K562 (cell line): ENCODE results near the gene ATP6V1F. TPM values are rescaled to one million over a fixed set of nuclear protein-coding genes. Genes with fewer than 3 reads are reported as not detected.
A peak's percentile ranks its signal among the peaks of the same experiment; 100 is the strongest.

ENCODE experiments used
- CEBPZ ChIP-seq: fragments of 150-350 bp; IDR thresholded peaks from 2 replicates; pipeline ENCODE4 v1.6.1; 2014; ENCODE audit warnings: low read depth, mild to moderate bottlenecking, low read length, borderline replicate concordance
- HBP1 ChIP-seq: fragments of 450-650 bp; formaldehyde crosslinking; IDR thresholded peaks from 2 replicates; pipeline ENCODE4 v1.4.0; 2022; ENCODE audit warnings: missing genetic modification characterization
- KAT7 ChIP-seq: sonication (generic); formaldehyde crosslinking; IDR thresholded peaks from 2 replicates; pipeline ENCODE4 v1.8.0; 2022; ENCODE audit warnings: missing genetic modification reagents, mild to moderate bottlenecking, borderline replicate concordance
- NFXL1 ChIP-seq: fragments of 450-650 bp; formaldehyde crosslinking; IDR thresholded peaks from 2 replicates; pipeline ENCODE4 v1.4.0; 2021; ENCODE audit warnings: mild to moderate bottlenecking
- SP2 ChIP-seq: IDR thresholded peaks from 2 replicates; pipeline ENCODE4 v1.6.1; 2011; ENCODE audit warnings: mild to moderate bottlenecking, low read depth, low read length, moderate library complexity; ENCODE audit not compliant: poor library complexity, severe bottlenecking; ENCODE audit errors: extremely low read depth
- TEAD4 ChIP-seq, 2 experiments: sonication (generic) in 1 of 2; formaldehyde crosslinking in 1 of 2; IDR thresholded peaks; 2 replicates each; pipeline versions ENCODE4 v1.6.1 to v1.8.0; 2012 to 2022; ENCODE audit warnings: borderline replicate concordance in 1 of 2, inconsistent platforms in 1 of 2, low read length in 1 of 2, mild to moderate bottlenecking in 1 of 2, missing genetic modification reagents in 1 of 2
- ZBTB2 ChIP-seq: fragments of 450-650 bp; IDR thresholded peaks from 2 replicates; pipeline ENCODE4 v1.6.1; 2016; ENCODE audit warnings: antibody characterized with exemption
- ZFP1 ChIP-seq: fragments of 450-650 bp; formaldehyde crosslinking; IDR thresholded peaks from 2 replicates; pipeline ENCODE4 v1.4.0; 2020; ENCODE audit warnings: mild to moderate bottlenecking, mixed read lengths
- ZNF184 ChIP-seq: sonication (generic); formaldehyde crosslinking; IDR thresholded peaks from 2 replicates; pipeline ENCODE4 v1.5.0; 2020; ENCODE audit warnings: missing genetic modification reagents
- ZNF592 ChIP-seq: fragments of 450-650 bp; IDR thresholded peaks from 2 replicates; pipeline ENCODE4 v1.6.1; 2017; ENCODE audit warnings: antibody characterized with exemption, mild to moderate bottlenecking
- polyA plus RNA-seq, 8 experiments: library from polyadenylated mRNA; depleted of rRNA in 4 of 8; stranded (reverse) in 5 of 8; unstranded in 3 of 8; fragments of >200 nt; fragmentation: Nextera tagmentation in 2 of 8; fragmentation: Illumina TruSeq in 1 of 8; extraction: Ambion mirVana in 2 of 8; extraction: Trizol in 1 of 8; gene quantifications; 2 replicates each; pipeline versions ENCODE4 v1.2.1 to v1.2.3, GENCODE V29; 2011 to 2014; ENCODE audit warnings: inconsistent platforms in 1 of 8, missing spikeins in 1 of 8
- total RNA-seq, 7 experiments: library from RNA; depleted of rRNA in 6 of 7; stranded (reverse); fragments of >200 nt in 6 of 7; fragmentation: Illumina TruSeq in 2 of 7; extraction: Trizol in 2 of 7; gene quantifications; 2 replicates each; pipeline versions ENCODE4 v1.2.1 to v1.2.3, GENCODE V29; 2011 to 2021; ENCODE audit warnings: low replicate concordance in 1 of 7
- TF ChIP-seq, protein P1 (sequence below): IDR thresholded peaks from 2 replicates; pipeline ENCODE4 v1.6.1; 2011; ENCODE audit not compliant: insufficient read length; ENCODE audit errors: extremely low read depth
- TF ChIP-seq, protein P2 (sequence below): fragments of 250-450 bp; sonication (Bioruptor Pico); IDR thresholded peaks from 2 replicates; pipeline ENCODE4 v1.8.0; 2021; ENCODE audit warnings: mild to moderate bottlenecking, moderate library complexity

The ATP6V1F gene
- total and polyA plus RNA-seq, 9 of the 15 experiments (the other 6 are each of a cell fraction or from before 2014, with no cell fraction given): 206 to 1,123 (median 542) TPM

DNA sequence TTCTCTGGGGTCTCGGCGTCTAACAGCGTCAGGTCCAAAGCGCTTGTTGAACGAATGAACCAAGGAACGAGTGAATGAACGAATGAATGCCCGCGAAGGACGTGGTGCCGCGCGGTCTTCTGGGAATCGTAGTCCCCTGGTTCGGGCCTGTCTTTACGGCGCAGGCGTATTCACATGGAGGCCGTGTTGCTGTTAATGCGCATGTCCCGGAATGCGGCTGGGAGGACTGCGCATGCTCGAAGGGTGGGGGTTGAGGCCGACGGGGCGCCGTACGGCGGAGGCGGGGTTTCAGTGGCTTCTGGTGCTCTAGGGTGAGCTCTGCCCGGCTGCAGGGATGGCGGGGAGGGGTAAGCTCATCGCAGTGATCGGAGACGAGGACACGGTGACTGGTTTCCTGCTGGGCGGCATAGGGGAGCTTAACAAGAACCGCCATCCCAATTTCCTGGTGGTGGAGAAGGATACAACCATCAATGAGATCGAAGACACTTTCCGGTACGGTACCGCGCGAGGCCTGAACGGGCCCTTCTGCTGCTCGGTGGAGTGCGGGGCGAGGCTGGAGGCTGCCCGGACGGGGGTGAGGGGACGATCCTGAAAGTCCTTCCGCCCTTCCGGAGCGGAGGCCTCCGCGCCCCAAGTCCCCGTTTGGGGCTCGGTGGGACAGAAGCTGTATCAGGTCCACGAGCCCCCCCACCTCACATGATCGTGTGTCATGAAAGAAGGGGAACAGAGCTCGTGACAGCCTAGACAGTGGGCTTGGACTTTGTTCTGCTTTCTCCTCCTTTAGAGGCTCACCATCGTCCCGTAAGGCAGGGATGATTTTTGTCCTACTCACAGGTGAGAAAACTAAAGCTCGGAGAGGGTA lies at the start of gene ATP6V1F (continued):
- TF ChIP-seq, protein P1, sequence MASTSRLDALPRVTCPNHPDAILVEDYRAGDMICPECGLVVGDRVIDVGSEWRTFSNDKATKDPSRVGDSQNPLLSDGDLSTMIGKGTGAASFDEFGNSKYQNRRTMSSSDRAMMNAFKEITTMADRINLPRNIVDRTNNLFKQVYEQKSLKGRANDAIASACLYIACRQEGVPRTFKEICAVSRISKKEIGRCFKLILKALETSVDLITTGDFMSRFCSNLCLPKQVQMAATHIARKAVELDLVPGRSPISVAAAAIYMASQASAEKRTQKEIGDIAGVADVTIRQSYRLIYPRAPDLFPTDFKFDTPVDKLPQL: no peak
- TF ChIP-seq HBP1 (CRISPR knock-in tag) (peak; percentile 52; the same call in 1 of the 2 replicates), ZNF592 (no peak; the same call in 1 of the 2 replicates), NFXL1 (no peak), KAT7 (CRISPR knock-in tag) (peak; percentile 84; the same call in 1 of the 2 replicates), SP2 (no peak), ZNF184 (CRISPR knock-in tag) (no peak), ZBTB2 (peak; percentile 98), ZFP1 (no peak), TEAD4 (IDR thresholded peaks at IDR 0.05; ENCODE audit: low read length) (peak; percentile 77; the same call in 1 of the 2 replicates), TEAD4 (CRISPR knock-in tag; IDR thresholded peaks at IDR 0.05; ENCODE audit: borderline replicate concordance) (no peak), CEBPZ (no peak)
- TF ChIP-seq, protein P2, sequence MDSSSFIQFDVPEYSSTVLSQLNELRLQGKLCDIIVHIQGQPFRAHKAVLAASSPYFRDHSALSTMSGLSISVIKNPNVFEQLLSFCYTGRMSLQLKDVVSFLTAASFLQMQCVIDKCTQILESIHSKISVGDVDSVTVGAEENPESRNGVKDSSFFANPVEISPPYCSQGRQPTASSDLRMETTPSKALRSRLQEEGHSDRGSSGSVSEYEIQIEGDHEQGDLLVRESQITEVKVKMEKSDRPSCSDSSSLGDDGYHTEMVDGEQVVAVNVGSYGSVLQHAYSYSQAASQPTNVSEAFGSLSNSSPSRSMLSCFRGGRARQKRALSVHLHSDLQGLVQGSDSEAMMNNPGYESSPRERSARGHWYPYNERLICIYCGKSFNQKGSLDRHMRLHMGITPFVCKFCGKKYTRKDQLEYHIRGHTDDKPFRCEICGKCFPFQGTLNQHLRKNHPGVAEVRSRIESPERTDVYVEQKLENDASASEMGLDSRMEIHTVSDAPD (CRISPR knock-in tag): no peak
